Measurements from ENCODE around the gene PDE2A. TPM values are rescaled to one million over a fixed set of nuclear protein-coding genes. Genes with fewer than 3 reads are reported as not detected.

Gene PDE2A
- total RNA-seq, 4 donors from 2014 or later: 13.4 to 26.6 (median 21.9) TPM

GRCh38 chr11:72605973-72606747 lies 68.1 kb downstream of the PDE2A start:
- DNase-seq (no peak), ATAC-seq (peak in 1 of 2 donors; percentile 38)
- H3K27ac ChIP-seq: no peak overlapping the region
- intact Hi-C loops (cut with DNase I; ENCODE audit: low total_unique reads) (no loop called here), in situ Hi-C loops (cut with MboI; ENCODE audit: low sequenced_read_pairs in 4 of 4) (no loop called here)
- TF ChIP-seq POLR2A (IDR thresholded peaks at IDR 0.05) (no peak), CTCF (IDR thresholded peaks at IDR 0.05 in 4 of 5, conservative IDR thresholded peaks at IDR 0.05 in 1 of 5) (no peak)
- H3K9me3 ChIP-seq: no peaks in the 10 kb centered on the region
- no peaks in the 10 kb centered on the region for H3K27me3 ChIP-seq
- H3K36me3 ChIP-seq: no peaks in the 10 kb centered on the region
- no peak overlapping the region for H3K4me3 ChIP-seq
- peaks cover 12 to 16% of the 10 kb centered on the region in 2 donors for H3K4me1 ChIP-seq

GRCh38 chr11:72604256-72604655 lies 70.0 kb downstream of the PDE2A start:
- Histone ChIP-seq H3K36me3 (no peaks in the 10 kb centered on the region), H3K4me3 (no peak overlapping the region), H3K4me1 (peaks cover 12 to 16% of the 10 kb centered on the region in 2 donors), H3K9me3 (no peaks in the 10 kb centered on the region), H3K27ac (no peak overlapping the region), H3K27me3 (no peaks in the 10 kb centered on the region)
- DNase-seq (no peak), ATAC-seq (no peak)
- TF ChIP-seq CTCF (IDR thresholded peaks at IDR 0.05 in 4 of 5, conservative IDR thresholded peaks at IDR 0.05 in 1 of 5) (no peak), POLR2A (IDR thresholded peaks at IDR 0.05) (no peak)
- intact Hi-C loops (cut with DNase I; ENCODE audit: low total_unique reads) (no loop called here), in situ Hi-C loops (cut with MboI; ENCODE audit: low sequenced_read_pairs in 4 of 4) (no loop called here)

DNA sequence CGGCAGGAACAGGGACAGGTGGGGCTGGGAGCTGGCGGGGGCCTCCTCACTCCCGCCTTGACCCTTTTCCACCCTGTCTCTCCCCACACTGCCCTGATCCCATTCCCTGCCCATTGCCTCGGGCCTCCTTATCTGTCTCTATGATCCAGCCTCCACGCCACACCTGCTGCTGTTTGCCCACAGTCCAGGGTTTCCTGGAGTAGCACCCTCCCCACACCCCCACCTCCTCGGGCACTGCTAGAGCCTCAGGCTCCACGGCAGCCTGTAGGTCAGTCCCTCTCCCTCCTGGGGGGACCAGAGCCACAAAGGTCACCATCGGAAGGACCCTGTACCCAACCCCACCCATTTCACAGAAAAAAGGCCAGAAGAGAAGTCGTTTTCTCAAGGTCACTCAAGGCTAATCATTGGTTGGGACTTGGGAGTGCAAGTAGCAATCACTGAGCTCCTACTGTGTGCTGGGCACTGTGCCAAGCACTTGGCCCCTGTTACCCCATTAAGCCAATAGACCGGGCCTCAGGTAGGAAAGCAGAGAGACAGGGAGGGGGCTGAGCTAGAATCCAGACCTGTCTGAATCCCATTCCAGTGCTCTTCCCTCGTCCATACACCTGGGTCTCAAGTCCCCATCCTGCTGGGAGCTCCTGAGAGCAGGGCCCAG lies 71.8 kb downstream of the PDE2A start:
- intact Hi-C loops (cut with DNase I; ENCODE audit: low total_unique reads): no loop called here
- Histone ChIP-seq H3K27ac (no peak overlapping the region), H3K4me3 (no peak overlapping the region), H3K9me3 (no peaks in the 10 kb centered on the region), H3K4me1 (peaks cover 12 to 16% of the 10 kb centered on the region in 2 donors), H3K36me3 (no peaks in the 10 kb centered on the region), H3K27me3 (no peaks in the 10 kb centered on the region)
- DNase-seq (no peak), ATAC-seq (no peak)
- in situ Hi-C loops (cut with MboI; ENCODE audit: low sequenced_read_pairs in 4 of 4): no loop called here
- TF ChIP-seq CTCF (IDR thresholded peaks at IDR 0.05 in 4 of 5, conservative IDR thresholded peaks at IDR 0.05 in 1 of 5) (no peak), POLR2A (IDR thresholded peaks at IDR 0.05) (no peak)

DNA sequence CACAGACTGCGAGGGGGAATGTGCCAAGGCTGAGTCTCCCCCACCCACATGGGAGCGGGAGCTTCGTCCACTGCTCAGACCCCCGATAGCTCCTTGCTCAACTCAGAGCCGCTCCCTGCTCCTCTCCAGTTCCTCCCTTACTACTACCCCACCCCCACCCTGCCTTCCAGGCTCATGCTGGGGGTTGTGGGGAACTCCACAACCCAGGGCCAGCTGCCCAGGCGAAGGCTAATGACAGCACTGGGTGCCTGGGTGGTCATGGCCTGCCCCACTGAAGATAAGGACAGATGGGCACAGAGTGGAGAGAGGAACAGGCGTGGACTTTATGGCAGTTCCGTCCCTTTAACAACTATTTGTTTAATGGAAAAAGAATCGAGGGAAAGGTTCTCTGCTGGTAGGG lies 73.7 kb downstream of the PDE2A start:
- DNase-seq (no peak), ATAC-seq (no peak)
- Histone ChIP-seq H3K27ac (no peak overlapping the region), H3K4me3 (no peak overlapping the region), H3K9me3 (no peaks in the 10 kb centered on the region), H3K36me3 (no peaks in the 10 kb centered on the region), H3K4me1 (peaks cover 5 to 7% of the 10 kb centered on the region in 2 donors), H3K27me3 (no peaks in the 10 kb centered on the region)
- intact Hi-C loops (cut with DNase I; ENCODE audit: low total_unique reads): no loop called here
- in situ Hi-C loops (cut with MboI; ENCODE audit: low sequenced_read_pairs in 4 of 4): no loop called here
- TF ChIP-seq POLR2A (IDR thresholded peaks at IDR 0.05) (no peak), CTCF (IDR thresholded peaks at IDR 0.05 in 4 of 5, conservative IDR thresholded peaks at IDR 0.05 in 1 of 5) (no peak)

Measured in gastrocnemius medialis (tissue), 4 donors.